ENCODE measurements around the gene ATP10D.

DNA sequence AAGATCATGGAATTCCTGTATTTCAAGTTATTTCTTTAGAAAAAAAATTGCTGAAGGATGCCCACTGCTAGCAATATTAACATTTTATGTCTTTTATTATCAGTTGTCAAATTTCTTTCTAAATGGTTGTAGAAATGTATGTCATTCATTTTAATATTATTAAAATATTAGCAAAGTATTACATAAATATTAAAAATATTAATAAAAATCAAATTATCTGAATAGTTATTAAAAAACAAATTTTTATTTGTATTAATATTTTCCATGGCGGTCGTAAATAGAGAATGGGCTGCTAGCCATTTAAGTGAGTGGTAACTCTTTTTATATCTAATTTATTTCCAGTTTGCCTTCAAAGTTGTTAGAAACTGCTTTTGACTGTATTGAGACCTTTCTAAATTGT, 72.2 kb downstream of the ATP10D start:
- TF ChIP-seq GATA2 (IDR thresholded peaks at IDR 0.05; ENCODE audit: low read depth, low read length) (no peak), GATA3 (IDR thresholded peaks at IDR 0.05; ENCODE audit: low read depth, low read length) (no peak)

Data from SH-SY5Y (cell line).